ENCODE measurements around the gene SAP25. TPM values are rescaled to one million over a fixed set of nuclear protein-coding genes. Genes with fewer than 3 reads are reported as not detected.

Gene SAP25
- total and polyA plus RNA-seq, 2 experiments from 2014 or later: 3.8 to 4.1 TPM

DNA sequence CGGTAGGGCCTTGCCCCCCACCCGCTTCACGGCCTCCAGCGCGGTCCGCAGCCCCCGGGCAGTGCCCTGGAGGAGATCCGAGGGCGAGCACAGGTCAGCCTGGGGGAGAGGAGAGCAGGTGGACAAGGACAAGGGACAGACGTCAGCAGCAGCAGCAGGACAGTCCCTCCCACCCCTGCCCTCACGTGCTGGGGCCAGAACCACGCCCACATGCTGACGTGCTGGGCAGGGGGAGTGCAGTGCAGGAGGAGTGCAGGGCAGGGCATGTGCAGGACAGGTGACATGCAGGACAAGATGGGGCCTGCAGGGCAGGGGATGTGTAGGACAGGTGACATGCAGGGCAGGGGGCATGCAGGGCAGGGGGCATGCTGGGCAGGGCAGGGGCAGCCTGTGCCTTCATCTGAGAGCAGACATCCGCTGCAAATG is 1.5 kb upstream of the SAP25 start (continued):
- TF ChIP-seq, protein P1, sequence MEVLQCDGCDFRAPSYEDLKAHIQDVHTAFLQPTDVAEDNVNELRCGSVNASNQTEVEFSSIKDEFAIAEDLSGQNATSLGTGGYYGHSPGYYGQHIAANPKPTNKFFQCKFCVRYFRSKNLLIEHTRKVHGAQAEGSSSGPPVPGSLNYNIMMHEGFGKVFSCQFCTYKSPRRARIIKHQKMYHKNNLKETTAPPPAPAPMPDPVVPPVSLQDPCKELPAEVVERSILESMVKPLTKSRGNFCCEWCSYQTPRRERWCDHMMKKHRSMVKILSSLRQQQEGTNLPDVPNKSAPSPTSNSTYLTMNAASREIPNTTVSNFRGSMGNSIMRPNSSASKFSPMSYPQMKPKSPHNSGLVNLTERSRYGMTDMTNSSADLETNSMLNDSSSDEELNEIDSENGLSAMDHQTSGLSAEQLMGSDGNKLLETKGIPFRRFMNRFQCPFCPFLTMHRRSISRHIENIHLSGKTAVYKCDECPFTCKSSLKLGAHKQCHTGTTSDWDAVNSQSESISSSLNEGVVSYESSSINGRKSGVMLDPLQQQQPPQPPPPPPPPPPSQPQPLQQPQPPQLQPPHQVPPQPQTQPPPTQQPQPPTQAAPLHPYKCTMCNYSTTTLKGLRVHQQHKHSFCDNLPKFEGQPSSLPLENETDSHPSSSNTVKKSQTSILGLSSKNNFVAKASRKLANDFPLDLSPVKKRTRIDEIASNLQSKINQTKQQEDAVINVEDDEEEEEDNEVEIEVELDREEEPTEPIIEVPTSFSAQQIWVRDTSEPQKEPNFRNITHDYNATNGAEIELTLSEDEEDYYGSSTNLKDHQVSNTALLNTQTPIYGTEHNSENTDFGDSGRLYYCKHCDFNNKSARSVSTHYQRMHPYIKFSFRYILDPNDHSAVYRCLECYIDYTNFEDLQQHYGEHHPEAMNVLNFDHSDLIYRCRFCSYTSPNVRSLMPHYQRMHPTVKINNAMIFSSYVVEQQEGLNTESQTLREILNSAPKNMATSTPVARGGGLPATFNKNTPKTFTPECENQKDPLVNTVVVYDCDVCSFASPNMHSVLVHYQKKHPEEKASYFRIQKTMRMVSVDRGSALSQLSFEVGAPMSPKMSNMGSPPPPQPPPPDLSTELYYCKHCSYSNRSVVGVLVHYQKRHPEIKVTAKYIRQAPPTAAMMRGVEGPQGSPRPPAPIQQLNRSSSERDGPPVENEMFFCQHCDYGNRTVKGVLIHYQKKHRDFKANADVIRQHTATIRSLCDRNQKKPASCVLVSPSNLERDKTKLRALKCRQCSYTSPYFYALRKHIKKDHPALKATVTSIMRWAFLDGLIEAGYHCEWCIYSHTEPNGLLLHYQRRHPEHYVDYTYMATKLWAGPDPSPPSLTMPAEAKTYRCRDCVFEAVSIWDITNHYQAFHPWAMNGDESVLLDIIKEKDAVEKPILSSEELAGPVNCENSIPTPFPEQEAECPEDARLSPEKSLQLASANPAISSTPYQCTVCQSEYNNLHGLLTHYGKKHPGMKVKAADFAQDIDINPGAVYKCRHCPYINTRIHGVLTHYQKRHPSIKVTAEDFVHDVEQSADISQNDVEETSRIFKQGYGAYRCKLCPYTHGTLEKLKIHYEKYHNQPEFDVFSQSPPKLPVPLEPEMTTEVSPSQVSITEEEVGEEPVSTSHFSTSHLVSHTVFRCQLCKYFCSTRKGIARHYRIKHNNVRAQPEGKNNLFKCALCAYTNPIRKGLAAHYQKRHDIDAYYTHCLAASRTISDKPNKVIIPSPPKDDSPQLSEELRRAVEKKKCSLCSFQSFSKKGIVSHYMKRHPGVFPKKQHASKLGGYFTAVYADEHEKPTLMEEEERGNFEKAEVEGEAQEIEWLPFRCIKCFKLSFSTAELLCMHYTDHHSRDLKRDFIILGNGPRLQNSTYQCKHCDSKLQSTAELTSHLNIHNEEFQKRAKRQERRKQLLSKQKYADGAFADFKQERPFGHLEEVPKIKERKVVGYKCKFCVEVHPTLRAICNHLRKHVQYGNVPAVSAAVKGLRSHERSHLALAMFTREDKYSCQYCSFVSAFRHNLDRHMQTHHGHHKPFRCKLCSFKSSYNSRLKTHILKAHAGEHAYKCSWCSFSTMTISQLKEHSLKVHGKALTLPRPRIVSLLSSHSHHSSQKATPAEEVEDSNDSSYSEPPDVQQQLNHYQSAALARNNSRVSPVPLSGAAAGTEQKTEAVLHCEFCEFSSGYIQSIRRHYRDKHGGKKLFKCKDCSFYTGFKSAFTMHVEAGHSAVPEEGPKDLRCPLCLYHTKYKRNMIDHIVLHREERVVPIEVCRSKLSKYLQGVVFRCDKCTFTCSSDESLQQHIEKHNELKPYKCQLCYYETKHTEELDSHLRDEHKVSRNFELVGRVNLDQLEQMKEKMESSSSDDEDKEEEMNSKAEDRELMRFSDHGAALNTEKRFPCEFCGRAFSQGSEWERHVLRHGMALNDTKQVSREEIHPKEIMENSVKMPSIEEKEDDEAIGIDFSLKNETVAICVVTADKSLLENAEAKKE (CRISPR knock-in tag; IDR thresholded peaks at IDR 0.05): no peak
- TF ChIP-seq JUNB (IDR thresholded peaks at IDR 0.05; ENCODE audit: unreplicated experiment) (no peak), EZH2 (IDR thresholded peaks at IDR 0.05; ENCODE audit: low read depth, unreplicated experiment) (no peak), CTCF (conservative IDR thresholded peaks at IDR 0.05; ENCODE audit: low read depth in 2 of 2) (no peak), STAT1 (IDR thresholded peaks at IDR 0.05; ENCODE audit: unreplicated experiment) (no peak), NANOG (IDR thresholded peaks at IDR 0.05; ENCODE audit: borderline replicate concordance) (no peak), POLR2AphosphoS5 (IDR thresholded peaks at IDR 0.05; ENCODE audit: low read depth) (no peak), ZNF114 (CRISPR knock-in tag; IDR thresholded peaks at IDR 0.05) (no peak), ZNF331 (CRISPR knock-in tag; IDR thresholded peaks at IDR 0.05; ENCODE audit: low read depth) (no peak), EZH2phosphoT487 (IDR thresholded peaks at IDR 0.05; ENCODE audit: unreplicated experiment) (no peak)
